ENCODE data around the gene PLXND1.

Gene PLXND1

DNA sequence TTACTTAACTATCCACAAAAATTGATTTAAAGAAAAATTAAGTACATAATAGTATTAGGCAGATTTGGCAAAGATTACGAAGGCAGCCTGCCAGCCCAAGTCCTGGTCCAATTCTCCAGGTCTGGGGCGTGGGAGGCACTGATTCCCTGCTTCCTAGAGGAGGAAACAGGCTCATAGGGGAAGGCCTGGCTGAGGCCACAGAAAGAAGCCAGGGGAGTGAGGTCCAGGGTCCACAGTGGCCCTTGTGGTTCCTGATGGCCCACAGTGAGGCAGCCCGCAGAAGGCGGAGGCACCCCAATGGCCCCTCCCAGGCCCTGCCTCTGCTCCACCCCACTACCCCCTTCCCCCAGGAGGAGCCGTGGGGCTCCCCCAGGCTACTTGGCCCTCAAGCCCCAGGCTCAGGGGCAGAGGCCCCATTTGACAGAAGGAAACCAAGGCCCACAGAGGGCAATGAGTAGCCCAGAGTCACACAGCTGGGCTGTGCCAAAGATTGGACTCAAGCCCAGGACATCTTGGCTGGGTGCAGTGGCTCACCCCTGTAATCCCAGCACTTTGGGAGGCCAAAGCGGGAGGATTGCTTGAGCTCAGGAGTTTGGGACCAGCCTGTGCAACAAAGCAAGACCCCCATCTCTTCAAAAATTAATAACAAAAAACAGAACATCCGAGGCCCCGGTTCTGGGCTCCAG, 42.5 kb downstream of the PLXND1 start:
- DNase-seq (ENCODE audit: low read depth in 2 of 2): no peak

DNA sequence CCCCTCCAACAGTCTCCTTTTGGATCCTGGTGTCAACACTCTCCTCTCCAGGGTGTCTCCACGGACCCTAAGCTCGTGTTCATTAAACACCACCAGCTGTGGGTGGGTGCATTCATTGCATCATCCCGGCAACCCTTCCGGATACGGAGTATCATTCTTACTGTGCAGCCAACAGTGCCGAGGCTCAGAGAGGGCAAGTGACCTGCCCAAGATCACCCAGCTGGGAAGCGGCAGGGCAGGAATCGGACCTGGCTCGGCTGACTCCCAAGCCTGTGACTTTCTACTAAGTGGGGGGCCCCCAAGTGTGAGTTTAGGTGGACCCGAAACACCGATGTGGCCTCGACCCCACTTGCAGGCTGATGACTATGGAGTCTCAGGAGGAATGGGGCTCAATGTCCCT, 43.1 kb downstream of the PLXND1 start:
- DNase-seq (ENCODE audit: low read depth in 2 of 2): no peak

DNA sequence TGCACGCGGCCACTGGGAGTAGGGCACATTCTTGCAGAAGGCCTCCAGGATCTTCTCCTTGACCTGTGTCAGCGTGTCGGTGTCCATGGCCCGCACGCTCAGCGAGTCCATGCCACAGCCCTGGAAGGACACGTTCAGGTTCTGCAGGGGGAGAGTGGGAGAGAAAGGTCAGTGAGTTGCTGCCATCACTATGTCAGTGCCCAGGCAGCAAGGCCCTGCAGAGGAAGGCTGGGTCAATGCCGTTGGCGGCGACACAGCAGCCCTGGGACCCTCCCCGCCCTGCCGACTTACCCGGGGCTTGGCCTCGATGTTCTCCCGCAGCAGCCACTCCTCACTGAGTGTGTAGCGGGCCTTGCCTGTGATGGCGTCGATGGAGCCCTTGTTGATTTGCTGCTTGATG, 43.7 kb downstream of the PLXND1 start:
- DNase-seq (ENCODE audit: low read depth in 2 of 2): no peak

DNA sequence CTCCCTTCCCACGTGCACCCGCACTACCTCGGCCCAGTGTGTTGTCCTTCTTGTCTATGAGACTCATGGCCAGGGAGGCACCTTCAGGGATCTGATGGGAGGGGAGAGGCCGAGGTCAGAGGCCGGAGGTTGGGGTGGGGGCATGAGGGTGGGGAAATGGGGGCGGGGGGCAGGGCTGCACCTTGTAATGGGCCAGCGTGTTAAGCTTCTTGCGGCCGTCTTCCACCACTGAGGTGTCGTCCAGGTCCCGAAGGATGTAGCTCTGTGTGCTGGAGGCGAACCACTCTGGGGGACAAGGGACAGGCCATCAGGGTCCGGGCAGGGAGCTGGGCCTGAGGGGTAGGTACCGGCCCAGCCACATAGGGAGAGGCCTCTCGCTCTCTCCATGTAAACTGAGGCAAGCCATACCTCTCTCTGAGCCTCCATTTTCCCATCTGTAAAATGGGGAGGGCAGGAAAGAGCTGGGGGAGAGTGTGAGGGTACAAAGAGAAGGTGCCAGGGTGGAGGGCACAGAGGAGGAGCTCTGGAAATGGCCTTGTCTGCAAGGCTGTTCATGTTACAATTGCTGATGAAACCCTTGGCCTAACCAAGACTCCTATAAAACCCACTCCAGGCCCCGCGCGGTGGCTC, 44.7 kb downstream of the PLXND1 start:
- no peak for DNase-seq (ENCODE audit: low read depth in 2 of 2)

DNA sequence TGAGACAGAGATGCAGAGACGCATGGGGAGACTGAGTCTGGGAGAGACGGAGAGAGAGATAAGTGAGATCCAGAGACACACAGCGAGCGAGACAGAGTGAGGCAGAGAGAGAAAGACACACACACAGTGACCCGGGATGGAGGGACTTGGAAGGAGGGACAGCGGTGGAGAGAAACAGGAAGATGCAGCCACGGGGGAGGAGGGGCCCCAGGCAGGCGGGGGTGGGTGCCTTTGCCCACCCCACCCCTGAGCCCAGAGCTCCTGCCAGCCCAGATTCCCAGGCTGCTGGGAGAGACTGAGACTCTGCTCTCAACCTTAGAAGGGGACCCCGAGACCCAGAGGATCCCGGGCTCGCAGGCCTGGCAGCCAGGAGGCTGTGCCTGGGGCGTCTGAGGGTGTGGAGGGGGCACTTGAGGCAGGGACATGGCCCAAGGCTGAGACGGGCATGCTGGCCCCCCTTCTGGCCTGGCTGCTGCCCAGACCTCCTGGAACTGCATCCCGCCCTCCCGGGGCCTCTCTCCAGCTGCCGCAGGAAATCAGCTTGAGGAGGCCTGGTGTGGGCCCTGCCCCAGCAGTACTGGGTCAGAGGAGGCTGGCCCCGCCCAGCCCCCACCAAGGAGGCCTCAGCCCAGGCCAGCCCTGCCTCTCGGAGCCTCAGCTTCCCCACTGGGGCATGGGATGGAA, 45.4 kb downstream of the PLXND1 start:
- no peak for DNase-seq (ENCODE audit: low read depth in 2 of 2)

DNA sequence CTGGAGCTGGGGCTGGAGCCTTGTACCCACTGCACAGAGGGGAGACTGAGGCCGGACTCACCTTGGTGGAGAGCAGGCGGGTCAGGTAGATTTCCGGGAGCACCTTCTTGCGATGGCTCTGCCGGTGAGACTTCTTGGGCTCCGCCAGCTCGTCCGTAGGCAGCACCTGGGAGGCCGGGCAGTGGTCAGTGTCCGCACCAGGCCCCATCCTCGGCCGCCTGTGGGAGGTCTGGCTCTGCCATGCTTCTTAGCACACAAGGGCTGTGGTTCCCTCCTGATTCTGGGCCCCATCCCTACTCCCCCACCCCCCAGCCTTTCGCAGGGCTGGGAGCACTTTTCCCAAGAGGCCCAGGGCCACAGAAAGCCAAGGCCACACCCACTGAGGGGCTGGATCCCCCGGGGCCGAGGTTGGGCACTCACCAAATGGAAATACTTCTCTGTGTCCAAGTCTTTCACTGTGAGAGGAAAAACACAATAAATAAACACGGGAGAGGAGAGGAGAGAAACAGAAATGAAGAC, 46.1 kb downstream of the PLXND1 start:
- DNase-seq (ENCODE audit: low read depth in 2 of 2): no peak

DNA sequence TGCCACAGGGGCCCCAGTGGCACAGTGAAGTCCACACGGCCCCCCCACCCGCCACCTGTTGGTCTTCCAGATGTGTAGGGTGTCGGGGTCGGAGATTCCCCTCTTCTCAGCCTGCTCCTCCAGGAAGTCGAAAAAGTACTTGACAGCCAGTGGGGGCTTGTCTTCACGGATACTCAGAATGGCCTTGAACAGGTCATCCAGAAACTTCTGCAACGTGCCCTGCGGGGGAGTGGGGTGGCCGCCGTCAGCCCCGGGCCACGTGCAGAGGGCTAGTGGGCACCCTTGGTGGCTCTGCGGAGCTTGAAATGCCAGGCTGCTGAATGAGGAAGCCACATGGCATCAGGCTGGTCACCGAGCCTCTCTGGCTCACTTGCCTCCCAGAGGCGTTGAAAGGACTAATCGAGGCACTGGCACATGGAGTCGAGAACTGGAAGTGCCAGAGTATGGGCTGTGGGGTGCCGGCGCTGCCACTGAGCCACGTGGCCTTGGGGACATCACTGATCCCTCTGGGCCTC, 46.9 kb downstream of the PLXND1 start:
- DNase-seq (ENCODE audit: low read depth in 2 of 2): no peak

DNA sequence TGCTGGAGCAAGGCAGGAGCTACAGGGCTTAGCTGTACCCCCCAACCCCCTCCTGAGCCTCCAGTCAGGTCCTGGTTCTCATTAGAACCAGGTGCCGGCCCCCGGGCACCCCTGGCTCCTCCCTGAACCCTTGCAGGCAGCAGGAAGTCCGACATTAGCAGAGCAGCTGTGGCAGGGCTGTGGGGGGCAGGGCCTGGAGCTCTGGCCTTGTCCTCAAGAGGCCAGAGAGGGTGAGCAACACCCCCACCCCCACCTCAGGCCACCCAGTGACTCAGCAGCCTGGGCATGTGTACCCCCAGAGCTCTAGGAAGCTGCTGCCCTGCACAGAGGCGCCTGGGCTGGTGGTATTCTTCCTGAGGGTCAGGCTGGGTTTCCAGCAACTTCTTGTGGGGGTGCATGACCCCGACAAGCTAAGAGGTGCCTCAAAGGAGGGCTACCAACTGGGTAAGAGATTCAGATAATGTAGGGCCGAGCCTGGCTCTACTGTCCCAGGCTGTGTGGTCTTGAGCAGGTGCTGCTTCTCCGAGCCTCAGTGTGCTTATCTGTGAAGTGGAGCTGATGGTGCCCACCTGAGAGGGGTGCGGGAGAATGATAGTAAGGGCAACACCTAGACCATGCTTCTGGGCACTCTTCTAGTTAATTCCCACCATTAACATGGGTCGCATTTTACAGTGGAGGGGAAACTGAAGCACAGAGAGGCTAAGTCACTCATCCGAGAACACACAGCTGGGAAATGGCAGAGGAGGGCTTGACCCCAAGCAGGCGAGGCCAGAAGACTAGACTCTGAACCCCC, 47.5 kb downstream of the PLXND1 start:
- DNase-seq (ENCODE audit: low read depth in 2 of 2): no peak

DNA sequence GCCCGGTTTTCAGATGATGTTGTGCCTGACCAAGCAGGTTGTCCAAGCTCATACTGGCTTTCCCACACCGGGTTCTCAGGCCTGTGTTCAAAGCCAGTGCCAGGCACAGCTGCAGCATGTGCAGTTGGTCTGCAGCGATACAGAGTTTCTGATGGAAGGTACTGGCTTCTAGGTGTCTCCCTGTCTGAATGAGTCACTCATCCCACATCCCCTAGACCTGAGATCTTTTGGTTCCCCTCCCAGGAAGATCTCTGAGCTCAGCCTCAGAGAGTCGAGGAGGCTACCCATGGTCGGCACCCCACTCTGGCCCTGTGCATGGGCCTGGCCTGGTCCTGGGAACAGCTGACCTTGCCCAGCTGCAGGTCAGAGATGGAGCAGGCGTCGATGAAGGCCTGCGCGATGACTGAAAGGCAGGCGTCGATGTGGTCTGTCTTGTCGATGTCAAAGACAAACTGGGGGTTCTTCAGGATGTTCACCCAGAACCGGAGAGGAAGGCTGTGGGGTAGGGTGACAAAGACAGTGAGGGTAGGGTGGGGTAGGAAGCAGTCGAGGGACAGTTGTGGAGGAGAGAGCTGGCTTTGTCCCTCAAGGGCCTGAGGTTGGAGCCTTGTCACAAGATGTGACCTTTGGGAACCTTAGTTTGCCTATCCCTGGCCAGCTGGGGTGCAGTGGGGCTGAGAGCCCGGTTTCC, 48.2 kb downstream of the PLXND1 start:
- no peak for DNase-seq (ENCODE audit: low read depth in 2 of 2)

DNA sequence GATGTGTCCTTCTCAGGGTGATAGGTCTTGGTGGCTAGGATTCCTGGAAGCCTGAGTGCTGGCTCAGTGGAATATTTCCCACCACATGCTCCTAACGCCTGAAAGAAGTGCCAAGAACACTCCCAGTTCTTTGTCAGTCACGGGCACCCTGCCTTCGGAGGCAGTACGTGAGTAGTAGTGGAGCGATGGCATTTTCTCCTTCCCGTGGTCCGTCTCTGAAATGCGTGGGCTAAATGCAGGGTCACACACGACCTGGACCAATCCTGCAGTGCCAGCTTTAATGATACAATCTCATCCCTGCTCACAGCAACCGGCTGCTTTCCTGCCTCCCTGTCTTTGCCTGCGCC, 49.0 kb downstream of the PLXND1 start:
- DNase-seq (ENCODE audit: low read depth in 2 of 2): no peak

DNA sequence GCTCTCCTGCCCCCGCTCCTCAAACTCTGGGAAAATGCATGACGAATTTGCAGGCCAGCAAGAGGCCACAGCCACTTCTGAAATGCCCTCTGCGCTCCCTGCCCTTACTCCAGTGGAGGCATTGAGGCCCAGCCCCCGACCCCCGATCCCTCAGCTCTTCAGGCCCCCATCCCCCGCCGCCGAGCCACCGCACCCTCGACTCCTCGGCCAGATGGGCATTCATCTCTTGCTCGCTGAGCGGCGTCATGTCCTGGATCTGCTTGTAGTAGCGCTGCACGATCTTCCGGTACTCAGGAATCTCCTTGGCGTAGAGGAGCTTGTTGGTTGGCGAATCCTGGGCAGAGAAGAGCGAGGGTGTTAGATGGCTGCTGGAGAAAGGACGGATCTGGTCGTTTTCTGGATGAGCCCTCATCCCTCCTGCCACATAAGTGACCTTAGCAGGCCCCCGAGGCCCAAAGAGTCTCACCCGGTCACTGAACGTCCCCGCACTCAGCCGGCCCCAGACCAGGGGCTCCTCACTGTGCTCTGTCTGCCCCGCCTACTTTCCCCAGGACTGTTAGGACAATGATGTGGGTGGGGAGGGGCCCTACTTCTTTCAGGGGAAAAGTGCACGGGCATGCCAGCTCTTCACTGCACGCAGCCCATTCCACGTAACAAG, 49.5 kb downstream of the PLXND1 start:
- DNase-seq (ENCODE audit: low read depth in 2 of 2): no peak

DNA sequence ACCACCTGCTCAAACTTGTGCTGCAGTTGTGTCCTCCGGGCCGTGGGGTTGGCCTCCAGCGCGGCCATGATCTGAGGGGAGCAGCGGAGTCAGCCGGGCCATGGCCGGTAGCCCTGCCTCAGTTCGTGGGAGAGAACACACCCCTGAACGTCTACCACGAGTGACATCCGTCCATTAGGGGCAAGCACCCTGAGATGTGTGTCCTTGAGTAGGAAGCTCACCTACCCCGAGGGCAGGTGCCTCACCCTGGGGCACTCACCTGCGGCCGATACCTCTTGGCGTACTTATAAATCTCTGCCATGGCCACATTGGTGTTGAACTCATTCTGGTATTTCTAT, 50.1 kb downstream of the PLXND1 start:
- DNase-seq (ENCODE audit: low read depth in 2 of 2): no peak

DNA sequence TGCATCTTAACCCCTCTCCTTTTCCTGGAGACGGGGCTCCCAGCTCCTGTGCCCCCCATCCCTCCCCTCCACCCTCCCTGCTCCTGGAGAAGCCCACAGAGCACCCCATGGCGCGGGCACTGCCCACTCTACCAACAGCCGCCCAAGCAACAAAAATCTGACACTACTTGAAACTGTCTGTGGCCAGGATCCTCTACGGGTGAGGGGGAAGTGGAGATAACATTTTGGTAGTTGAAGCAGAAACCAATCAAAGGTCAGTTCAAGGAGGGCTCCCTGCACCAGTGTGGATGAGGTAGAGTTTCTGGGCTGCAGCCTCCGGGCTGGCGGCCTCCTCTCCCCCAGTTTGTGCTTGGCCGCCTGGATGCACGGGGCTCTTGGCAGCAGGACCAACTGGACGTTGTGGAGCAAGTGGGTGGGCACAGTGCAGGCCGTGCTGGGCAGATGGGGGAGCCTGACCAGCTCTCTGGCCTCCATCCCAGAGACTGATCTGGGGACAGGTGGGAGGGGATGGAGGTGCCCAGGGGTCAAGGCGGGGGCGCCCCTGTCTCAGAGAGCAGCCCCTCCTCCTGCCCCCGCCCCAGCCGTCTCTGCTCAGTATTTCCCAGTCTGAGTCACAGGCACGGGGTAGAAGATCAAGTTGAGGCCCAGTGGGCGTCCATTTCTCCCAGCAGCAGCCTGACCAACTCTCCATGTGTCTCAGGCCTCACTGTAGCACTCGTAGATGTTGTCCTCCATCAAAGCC, 50.7 kb downstream of the PLXND1 start:
- no peak for DNase-seq (ENCODE audit: low read depth in 2 of 2)

DNA sequence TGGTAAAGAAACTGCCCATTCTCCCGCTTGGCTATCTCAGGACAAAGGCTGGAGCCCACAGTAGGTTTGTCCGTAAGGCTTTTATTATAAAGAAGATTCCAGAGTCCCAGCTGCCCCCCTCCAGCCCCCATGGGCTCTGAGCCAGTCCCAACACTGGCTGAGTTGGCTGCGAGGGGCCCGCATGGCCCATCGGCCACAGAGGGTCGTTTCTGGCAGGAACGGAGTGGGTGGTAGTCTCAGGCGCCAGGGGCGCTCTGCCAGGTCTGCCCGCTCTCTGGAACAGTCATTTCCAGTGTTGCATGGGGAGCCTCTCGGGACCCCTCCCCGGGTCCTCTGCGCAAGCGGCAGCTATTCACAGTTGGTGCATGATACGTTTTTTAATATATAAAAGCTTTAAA, 51.3 kb downstream of the PLXND1 start:
- DNase-seq (ENCODE audit: low read depth in 2 of 2): no peak

DNA sequence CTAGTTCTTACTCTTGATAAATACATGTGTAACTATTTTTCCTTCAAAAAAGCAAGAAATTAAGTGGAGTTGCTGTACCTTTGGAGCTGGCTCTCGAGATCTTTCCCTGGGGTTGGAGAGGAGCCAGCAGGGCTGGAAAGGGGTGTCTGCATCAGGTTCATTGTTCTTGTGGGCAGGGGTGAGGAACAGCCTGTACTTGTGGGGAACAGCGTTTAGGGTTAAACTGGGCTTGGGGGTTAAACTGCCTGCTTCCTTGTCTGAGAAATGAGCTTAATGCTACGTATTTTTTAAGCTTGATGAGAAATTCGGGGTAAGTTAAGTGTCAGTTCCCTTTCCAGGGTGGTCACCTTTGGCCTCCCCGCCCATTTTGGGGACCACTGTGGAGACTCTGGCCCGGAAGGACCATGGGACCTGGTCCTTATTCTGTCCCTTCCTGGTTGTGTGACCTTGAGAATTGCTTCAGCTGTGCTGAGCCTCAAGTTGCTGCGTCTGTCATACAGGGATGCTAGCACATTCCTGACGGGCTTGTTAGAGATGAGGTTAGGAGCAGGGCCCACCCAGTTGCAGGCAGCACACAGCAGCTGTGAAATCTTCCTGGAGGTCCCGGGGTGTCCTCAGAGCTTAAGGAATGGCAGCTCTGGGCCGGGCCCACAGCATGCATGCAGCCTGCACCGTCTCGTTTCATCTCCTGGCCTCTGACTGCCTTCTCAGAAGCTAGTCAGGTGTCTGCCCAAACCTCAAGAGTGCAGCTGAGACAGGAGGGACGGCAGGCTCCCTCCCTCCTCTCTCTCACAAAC, 51.9 kb downstream of the PLXND1 start:
- DNase-seq (ENCODE audit: low read depth in 2 of 2): no peak

DNA sequence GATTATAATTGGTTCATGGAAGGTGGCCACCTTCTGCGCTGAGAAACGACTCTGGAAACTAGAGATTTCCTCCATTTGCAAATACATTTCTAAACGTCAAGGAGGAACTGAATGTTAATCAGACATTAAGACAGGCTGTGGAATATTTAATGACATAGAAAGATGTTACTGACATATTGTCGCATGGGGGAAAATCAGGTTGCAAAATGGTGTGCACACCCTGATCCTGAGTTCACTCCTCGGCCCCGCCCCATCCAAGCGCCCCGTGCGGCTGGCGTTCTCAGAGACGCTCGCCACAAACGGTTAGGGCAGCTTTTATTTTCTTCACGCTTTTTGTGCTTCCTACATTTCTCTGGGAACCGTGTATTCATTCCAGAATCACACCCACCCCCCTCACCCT, 52.8 kb downstream of the PLXND1 start:
- no peak for DNase-seq (ENCODE audit: low read depth in 2 of 2)

DNA sequence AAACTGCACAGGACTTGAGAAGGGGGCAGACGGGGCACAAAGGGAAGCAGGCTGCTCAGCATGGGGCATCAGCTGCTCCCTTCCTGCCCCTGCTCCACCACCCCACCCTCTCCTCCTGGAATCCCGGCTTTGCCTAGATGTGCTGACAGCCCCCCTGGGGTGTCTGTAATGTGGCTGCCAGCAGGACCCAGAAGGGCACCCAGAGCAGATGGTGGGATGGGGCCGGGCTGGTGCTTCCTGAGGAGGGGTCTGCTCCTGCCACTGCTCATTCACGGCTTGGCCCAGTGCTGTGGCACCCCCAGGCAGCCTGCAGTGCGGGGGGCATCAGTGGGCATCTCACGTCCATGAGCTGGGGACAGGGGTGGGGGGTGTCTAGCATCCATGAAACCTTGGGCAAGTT, 53.3 kb downstream of the PLXND1 start:
- no peak for DNase-seq (ENCODE audit: low read depth in 2 of 2)

DNA sequence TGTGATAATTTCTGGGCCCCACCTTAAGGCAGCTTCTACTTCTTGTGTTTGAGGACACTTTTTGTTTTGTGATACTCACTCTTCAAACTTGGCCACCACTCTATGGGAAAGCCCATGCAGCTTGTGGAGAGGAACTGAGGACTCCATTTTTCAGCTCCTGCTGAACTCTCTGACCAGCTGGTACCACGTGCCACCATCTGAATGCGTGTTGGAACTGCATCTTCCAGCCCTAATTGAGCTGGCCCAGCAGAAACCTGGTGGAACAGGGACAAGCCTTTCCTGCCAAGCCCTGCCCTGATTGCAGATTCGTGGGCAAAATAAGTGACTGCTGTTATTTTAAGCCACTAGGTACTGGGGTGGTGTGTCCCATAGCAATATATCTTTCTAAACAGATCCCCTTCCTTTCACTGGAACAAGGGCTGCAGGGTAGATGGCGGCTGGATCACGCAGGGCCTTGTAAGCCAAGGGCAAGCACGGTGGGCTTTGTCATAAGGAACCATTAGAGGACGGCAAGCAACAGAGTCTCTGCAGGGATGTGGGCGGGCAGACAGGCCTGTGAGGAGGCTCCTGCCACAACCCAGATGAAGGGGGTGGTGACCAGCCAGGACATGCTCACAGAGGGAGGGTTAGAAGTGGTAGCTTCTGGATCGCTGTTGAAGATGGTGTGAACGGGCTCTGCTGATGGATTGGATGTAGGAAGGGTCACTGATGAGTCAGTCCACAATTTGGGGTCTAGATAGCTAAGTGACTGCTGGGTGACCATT, 54.0 kb downstream of the PLXND1 start:
- no peak for DNase-seq (ENCODE audit: low read depth in 2 of 2)

DNA sequence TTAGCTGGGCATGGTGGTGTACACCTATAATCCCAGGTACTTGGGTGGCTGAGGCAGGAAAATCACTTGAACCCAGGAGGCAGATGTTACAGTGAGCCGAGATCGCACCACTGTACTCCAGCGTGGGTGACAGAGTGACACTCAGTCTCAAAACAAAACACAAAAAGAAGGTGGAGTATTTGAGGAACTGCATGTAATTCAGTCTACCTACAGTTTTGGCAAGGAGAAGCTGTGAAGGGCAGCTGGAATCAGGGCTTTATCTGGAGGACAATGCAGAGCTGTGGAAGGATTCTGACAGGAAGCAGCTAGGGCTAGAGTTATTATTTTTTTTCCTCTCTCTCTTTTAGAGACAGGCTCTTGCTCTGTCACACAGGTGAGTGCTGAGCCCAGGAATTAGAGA, 56.7 kb downstream of the PLXND1 start:
- DNase-seq (ENCODE audit: low read depth in 2 of 2): no peak

All from stimulated activated CD8-positive, alpha-beta memory T cell treated with anti-CD3 and anti-CD28 coated beads, Interleukin-2, amount 100 ng/mL, for 1 hour (primary cell).